Measurements from ENCODE around the gene SUPT20HL2. TPM values are rescaled to one million over a fixed set of nuclear protein-coding genes. Genes with fewer than 3 reads are reported as not detected.

Gene SUPT20HL2
- total and polyA plus RNA-seq, 2 donors (not counting 1 experiment from before 2014, with no cell fraction given), result not detected

- DNase-seq (no peak), ATAC-seq (ENCODE audit: low read depth) (no peak)
- Mint-ChIP-seq H3K4me3 (no peak overlapping the region), H3K4me1 (no peaks in the 10 kb centered on the region), H3K9me3 (ENCODE audit: insufficient read depth) (no peaks in the 10 kb centered on the region), H3K27ac (no peak overlapping the region), H3K27me3 (peaks cover 7% of the 10 kb centered on the region)
- H3K27me3 ChIP-seq (replicated peaks in 1 of 4; ENCODE audit: control extremely low read depth in 1 of 4, control insufficient read depth in 3 of 4, insufficient read depth in 4 of 4, low read length in 3 of 4), result peaks cover 0 to 3% (median 0%) of the 10 kb centered on the region in 4 experiments
- WGBS (ENCODE audit: insufficient coverage), result no CpG with 5 or more reads among the region's 4 CpGs
- CTCF ChIA-PET, result no interaction called here
- no peaks in the 10 kb centered on the region for H3K36me3 ChIP-seq (replicated peaks in 1 of 2; ENCODE audit: control extremely low read depth in 1 of 2, control insufficient read depth in 1 of 2, extremely low read depth in 1 of 2, insufficient read depth in 2 of 2, low read length in 1 of 2)
- no peaks in the 10 kb centered on the region for H3K9me3 ChIP-seq (ENCODE audit: control extremely low read depth in 1 of 3, control insufficient read depth in 2 of 3, insufficient read depth in 1 of 3, low read length in 2 of 3)
- no peaks in the 10 kb centered on the region for H4K20me1 ChIP-seq (ENCODE audit: control insufficient read depth, insufficient read depth, low read length, poor library complexity, severe bottlenecking)
- H3K9ac ChIP-seq (ENCODE audit: low read length), result no peak overlapping the region
- H3K4me2 ChIP-seq (replicated peaks; ENCODE audit: low read depth, low read length, poor library complexity, severe bottlenecking), result no peak overlapping the region
- no peak overlapping the region for H2AFZ ChIP-seq (ENCODE audit: insufficient read depth, low read depth, low read length, poor library complexity, severe bottlenecking)
- H3K4me3 ChIP-seq (ENCODE audit: control extremely low read depth in 1 of 5, extremely low read depth in 1 of 5, insufficient read depth in 1 of 5, low read depth in 2 of 5, low read length in 4 of 5), result no peak overlapping the region
- no peaks in the 10 kb centered on the region for H3K79me2 ChIP-seq (ENCODE audit: control insufficient read depth, insufficient read depth, low read length)
- H3K27ac ChIP-seq (ENCODE audit: low read length in 2 of 2), result no peak overlapping the region
- intact Hi-C loops (cut with micrococcal nuclease), result no loop called here
- TF ChIP-seq CTCF (IDR thresholded peaks at IDR 0.05) (no peak), EZH2 (IDR thresholded peaks at IDR 0.05; ENCODE audit: borderline replicate concordance, insufficient read depth, low read depth, low read length, poor library complexity, severe bottlenecking) (no peak)
- H3K4me1 ChIP-seq (ENCODE audit: control insufficient read depth in 2 of 2, insufficient read depth in 2 of 2, low read length in 2 of 2), result no peaks in the 10 kb centered on the region
- POLR2A ChIA-PET, result no interaction called here
These were observed 8.0 kb upstream of the SUPT20HL2 start for GRCh38 chrX:24321741-24322395.

GRCh38 chrX:24317567-24317966 lies 3.7 kb upstream of the SUPT20HL2 start:
- CTCF ChIA-PET, result no interaction called here
- Histone ChIP-seq H2AFZ (ENCODE audit: insufficient read depth, low read depth, low read length, poor library complexity, severe bottlenecking) (no peak overlapping the region), H3K36me3 (replicated peaks in 1 of 2; ENCODE audit: control extremely low read depth in 1 of 2, control insufficient read depth in 1 of 2, extremely low read depth in 1 of 2, insufficient read depth in 2 of 2, low read length in 1 of 2) (no peaks in the 10 kb centered on the region), H3K27me3 (replicated peaks in 1 of 4; ENCODE audit: control extremely low read depth in 1 of 4, control insufficient read depth in 3 of 4, insufficient read depth in 4 of 4, low read length in 3 of 4) (no peaks in the 10 kb centered on the region), H4K20me1 (ENCODE audit: control insufficient read depth, insufficient read depth, low read length, poor library complexity, severe bottlenecking) (no peaks in the 10 kb centered on the region), H3K9ac (ENCODE audit: low read length) (no peak overlapping the region), H3K79me2 (ENCODE audit: control insufficient read depth, insufficient read depth, low read length) (no peaks in the 10 kb centered on the region), H3K27ac (ENCODE audit: low read length in 2 of 2) (no peak overlapping the region), H3K9me3 (ENCODE audit: control extremely low read depth in 1 of 3, control insufficient read depth in 2 of 3, insufficient read depth in 1 of 3, low read length in 2 of 3) (no peaks in the 10 kb centered on the region), H3K4me1 (ENCODE audit: control insufficient read depth in 2 of 2, insufficient read depth in 2 of 2, low read length in 2 of 2) (no peaks in the 10 kb centered on the region), H3K4me3 (ENCODE audit: control extremely low read depth in 1 of 5, extremely low read depth in 1 of 5, insufficient read depth in 1 of 5, low read depth in 2 of 5, low read length in 4 of 5) (no peak overlapping the region), H3K4me2 (replicated peaks; ENCODE audit: low read depth, low read length, poor library complexity, severe bottlenecking) (no peak overlapping the region)
- DNase-seq (no peak), ATAC-seq (ENCODE audit: low read depth) (no peak)
- Mint-ChIP-seq H3K9me3 (ENCODE audit: insufficient read depth) (no peaks in the 10 kb centered on the region), H3K27me3 (no peaks in the 10 kb centered on the region), H3K4me3 (no peak overlapping the region), H3K27ac (no peak overlapping the region), H3K4me1 (no peaks in the 10 kb centered on the region)
- WGBS (ENCODE audit: insufficient coverage), result no CpG with 5 or more reads among the region's 1 CpG
- POLR2A ChIA-PET, result no interaction called here
- TF ChIP-seq EZH2 (IDR thresholded peaks at IDR 0.05; ENCODE audit: borderline replicate concordance, insufficient read depth, low read depth, low read length, poor library complexity, severe bottlenecking), result no peak
- no peak for TF ChIP-seq CTCF (IDR thresholded peaks at IDR 0.05)
- intact Hi-C loops (cut with micrococcal nuclease), result no loop called here
